Activated CD4-positive, CD25-positive, alpha-beta regulatory T cell treated with anti-CD3 and anti-CD28 coated beads, Interleukin-2, amount 50 U/mL, for 24 hours (primary cell): Measurements from ENCODE around the gene PTOV1.

Experiments used
- ATAC-seq, 2 donors: fragments of 150-1000 bp; cut with Tn5 transposase; one replicate each; pipeline ENCODE4 v1.10.0; 2021; ENCODE audit warnings: mild to moderate bottlenecking in 1 of 2, moderate library complexity in 1 of 2

The PTOV1 gene

GRCh38 chr19:49860336-49861102 lies 9.6 kb downstream of the PTOV1 start:
- ATAC-seq: no peak

GRCh38 chr19:49861107-49861506 lies 10.1 kb downstream of the PTOV1 start:
- no peak for ATAC-seq

GRCh38 chr19:49861541-49862378 lies 10.8 kb downstream of the PTOV1 start:
- no peak for ATAC-seq

DNA sequence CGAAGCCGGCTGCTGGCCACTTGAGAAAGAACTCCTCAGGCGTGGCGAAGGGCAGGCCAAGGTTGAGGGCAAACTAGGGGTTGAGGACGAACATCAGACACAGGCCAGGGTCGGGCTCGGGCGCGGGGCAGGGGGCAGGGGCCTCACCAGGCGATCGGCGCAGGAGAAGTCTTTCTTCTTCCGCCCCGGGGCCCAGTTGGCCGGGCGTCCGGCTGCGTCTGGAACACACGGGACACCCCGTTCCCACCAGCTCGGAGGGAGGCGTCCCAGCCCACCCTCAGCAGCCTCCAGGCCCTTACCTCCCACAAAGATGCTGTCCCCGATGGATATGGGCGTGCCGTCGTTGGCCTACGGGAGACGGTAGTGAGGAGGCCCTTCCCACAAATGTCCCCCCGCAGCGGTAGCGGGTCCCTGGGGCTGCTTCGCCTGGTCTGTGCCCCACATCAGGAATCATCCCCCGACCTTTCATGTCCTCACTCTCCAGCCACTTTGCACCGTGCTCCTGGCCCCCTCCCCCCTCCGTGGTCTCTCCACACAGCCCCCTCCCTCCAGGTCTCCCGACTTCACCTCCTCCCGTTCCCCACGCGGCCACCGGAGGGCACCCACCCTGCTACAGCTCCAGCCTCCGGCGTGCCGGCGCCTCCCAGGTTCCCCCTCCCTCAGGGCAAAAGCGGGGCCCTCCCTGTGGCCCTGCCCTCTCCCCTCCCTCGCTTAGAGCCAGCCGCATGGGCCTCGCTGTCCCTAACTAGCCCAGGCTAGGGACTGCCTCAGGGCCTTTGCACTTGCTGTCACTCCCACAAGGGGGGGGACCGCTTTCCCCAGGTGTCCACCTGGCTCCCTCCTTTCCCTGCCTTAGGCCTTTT lies 11.7 kb downstream of the PTOV1 start:
- ATAC-seq: no peak

DNA sequence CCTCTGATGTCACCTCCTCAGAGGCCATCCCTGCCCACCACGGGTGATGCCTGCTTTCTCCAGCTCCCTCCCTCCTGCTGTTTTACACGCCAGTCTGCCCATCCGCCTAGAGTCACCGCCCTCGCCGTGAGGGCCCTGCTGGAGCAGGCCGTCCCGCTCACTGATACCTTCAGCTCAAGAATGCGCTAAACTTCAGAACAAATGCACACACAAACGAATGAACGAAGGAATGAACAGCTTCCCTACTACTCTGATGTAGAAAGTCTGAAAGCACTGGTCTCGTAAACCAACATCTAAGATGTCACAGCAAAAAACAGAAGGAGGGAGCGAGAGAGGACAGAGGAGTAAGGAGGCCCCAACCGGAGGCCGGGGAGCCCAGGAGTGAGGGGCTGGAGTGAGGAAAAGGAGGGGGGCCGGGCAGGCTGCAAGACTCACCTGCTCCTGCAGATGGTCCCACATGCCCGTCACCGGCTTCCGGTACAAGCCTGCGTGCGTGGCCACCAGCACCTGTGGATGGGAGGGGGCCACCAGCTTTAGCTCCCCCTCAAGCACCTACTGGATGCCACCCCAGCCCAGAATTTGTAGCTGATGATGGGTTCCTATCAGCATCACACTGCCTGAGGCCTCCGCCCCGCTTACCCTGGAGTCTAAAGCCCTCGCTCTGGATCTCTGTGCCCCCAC lies 12.4 kb downstream of the PTOV1 start:
- no peak for ATAC-seq

GRCh38 chr19:49863935-49864320 lies 13.0 kb downstream of the PTOV1 start:
- ATAC-seq: no peak

DNA sequence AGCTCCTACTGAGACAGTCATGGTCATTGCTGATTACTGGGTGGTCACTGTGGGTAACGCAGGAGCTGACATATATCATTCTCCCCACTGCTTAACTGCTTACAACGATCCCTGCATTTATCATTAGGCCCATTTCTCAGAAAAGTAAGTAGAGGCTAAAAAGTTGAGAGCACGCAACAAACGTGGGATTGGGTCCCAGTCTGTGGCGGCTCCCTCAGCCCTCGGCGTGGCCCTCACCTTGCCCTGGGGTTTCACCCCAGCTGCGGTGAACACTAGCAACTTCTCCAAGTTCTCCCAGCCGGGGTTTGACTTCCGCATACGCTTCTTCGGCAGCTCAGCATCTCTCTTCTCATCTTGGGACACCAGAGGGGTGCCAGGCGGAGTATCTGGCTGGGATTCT lies 13.9 kb downstream of the PTOV1 start:
- no peak for ATAC-seq

GRCh38 chr19:49866933-49867782 lies 16.2 kb downstream of the PTOV1 start, which contains the start of gene PNKP:
Gene PNKP, minus strand, starts transcription at chr19:49867576. Its CDS starts 372 bp downstream, at chr19:49867204.
- peak; percentile 55 to 60 for ATAC-seq

DNA sequence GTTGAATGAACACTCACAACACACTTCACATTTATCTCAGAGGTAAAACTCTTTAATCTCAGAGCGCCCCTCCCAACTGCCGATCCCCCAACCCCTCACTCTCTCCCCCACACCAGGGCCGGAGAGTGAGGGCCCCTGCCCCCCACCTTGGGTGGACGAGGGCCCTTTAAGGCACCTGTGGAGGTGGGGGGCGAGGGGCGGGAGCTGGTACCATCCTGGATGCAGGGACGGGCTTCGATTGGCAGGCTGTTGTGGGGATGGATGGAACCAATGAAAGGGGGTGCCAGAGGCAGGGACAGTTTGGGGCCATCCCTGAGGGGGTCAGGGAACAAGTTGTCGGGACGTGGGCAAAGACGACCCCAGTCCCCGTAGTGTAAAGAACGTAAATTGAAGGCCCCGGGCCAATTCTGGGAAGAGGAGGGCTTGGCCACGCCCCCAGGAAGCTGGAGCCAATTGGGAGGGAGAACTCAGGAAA lies 18.1 kb downstream of the PTOV1 start:
- peak; percentile 2 for ATAC-seq

GRCh38 chr19:49869484-49870308 lies 18.7 kb downstream of the PTOV1 start:
- peak; percentile 84 to 85 for ATAC-seq

- ATAC-seq: no peak
Measured at GRCh38 chr19:49870309-49870901, 19.4 kb downstream of the PTOV1 start.

GRCh38 chr19:49871349-49871985 lies 20.5 kb downstream of the PTOV1 start:
- no peak for ATAC-seq

DNA sequence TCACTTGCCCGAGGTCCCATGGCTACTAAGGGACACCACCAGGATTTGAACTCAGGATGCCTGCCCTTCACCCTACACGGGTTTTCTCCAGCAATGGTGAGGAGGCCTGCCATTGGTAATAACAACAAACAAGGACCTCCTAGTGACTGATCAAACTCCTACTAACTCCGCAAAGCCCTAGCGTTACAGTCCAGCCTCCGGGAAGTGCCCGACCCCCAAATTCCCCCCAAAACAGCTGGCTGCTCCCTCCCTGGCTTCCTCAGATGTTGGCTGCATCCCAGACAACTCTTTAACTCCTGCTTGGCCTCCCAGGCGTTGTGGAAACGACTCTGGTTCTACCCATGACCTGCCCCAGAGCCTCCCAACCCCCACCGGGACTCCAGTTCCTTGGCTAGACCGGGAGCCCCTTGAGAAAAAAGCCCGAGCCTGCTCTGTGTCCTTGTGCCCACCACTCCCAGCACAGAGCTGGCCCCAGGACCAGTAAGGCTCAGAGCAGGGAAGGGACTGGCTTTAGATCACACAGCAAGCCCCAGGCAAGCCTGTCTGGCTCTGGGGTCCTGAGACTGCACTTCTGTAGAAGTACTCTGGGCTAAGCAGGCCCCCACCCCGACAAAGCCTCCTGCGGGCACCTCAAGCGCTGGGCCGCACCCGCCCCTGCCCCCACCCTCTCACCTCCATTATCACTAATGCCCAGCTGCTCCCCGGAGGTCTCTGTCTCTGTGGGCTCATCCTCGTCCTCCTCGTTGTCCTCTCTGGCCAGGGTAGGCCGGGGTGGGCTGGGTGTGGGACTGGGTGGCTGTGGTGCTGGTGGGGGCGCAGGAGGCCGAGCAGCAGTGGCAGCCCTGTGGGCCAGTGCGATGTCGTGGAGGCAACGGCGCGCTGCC lies 21.5 kb downstream of the PTOV1 start:
- no peak for ATAC-seq

DNA sequence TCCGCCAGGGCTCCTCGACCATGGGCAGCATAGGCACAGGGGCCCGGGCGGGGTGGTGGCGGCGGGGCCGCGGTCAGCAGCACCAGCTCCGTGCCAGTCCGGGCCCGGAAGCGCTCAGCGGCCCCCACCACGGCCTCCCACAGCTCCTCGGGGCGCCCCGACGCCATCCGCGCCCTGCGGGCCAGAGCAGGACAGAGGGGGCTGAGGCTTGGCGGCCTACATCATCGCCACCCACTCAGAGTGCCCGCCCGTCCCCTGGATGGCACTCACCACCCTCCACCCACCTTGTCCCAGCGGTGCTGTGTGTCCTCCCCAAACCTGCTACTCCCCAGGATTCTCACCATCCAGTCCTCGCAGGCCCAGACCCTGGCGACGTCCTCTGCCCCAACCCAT lies 22.2 kb downstream of the PTOV1 start:
- ATAC-seq: no peak

GRCh38 chr19:49873834-49874233 lies 22.9 kb downstream of the PTOV1 start:
- ATAC-seq: no peak

- no peak for ATAC-seq
Measured at GRCh38 chr19:49874503-49875157, 23.7 kb downstream of the PTOV1 start.

- no peak for ATAC-seq
Measured at GRCh38 chr19:49875177-49875576, 24.2 kb downstream of the PTOV1 start.
